Testis (tissue), 5 donors: ENCODE data around the gene MET. TPM values are rescaled to one million over a fixed set of nuclear protein-coding genes. Genes with fewer than 3 reads are reported as not detected.

ENCODE experiments used
- DNase-seq: peaks from one replicate; pipeline ENCODE4 v3.0.0-alpha.2; 2019
- H3K27ac ChIP-seq, 2 donors: fragments of 200-600 bp; sonication (generic); one replicate each; pipeline ENCODE4 v1.5.1; 2019
- H3K27me3 ChIP-seq: fragments of 200-600 bp; sonication (generic); one replicate; pipeline ENCODE4 v1.5.1; 2019
- H3K36me3 ChIP-seq: fragments of 200-600 bp; sonication (generic); one replicate; pipeline ENCODE4 v1.5.1; 2017; ENCODE audit warnings: low read depth; ENCODE audit errors: missing control alignments
- H3K4me1 ChIP-seq: fragments of 200-600 bp; sonication (generic); one replicate; pipeline ENCODE4 v1.5.1; 2019
- H3K4me3 ChIP-seq, 2 donors: fragments of 200-600 bp; sonication (generic); one replicate each; pipeline ENCODE4 v1.5.1; 2017 to 2019
- H3K9me3 ChIP-seq: fragments of 200-600 bp; sonication (generic); one replicate; pipeline ENCODE4 v1.5.1; 2017
- POLR2A ChIP-seq: fragments of 450-650 bp; IDR thresholded peaks from one replicate; pipeline ENCODE4 v1.6.1; 2017; ENCODE audit warnings: antibody characterized with exemption, mild to moderate bottlenecking, moderate library complexity
- WGBS, 2 donors: methylation state at CpG; one replicate each; pipeline ENCODE4 v1.1.5; 2018; 5-methylcytosine and 5-hydroxymethylcytosine counted together
- intact Hi-C: fragments of 100-400 bp; cut with DNase I; formaldehyde crosslinking; loops from one replicate; pipeline ENCODE4 v1.15.1; 2023; ENCODE audit warnings: low total_unique reads
- long read RNA-seq, 2 donors: transcript quantifications; one replicate each; lab custom pipeline, GENCODE V29; 2026
- polyA plus RNA-seq: library from polyadenylated mRNA; stranded (reverse); fragments of 350-450 nt; fragmentation: Illumina TruSeq; extraction: RNeasy Lipid Tissue Mini Kit (QIAGEN cat#74804); gene quantifications from one replicate; pipeline ENCODE4 v1.2.3, GENCODE V29; 2014; ENCODE audit warnings: low read depth, low replicate concordance; ENCODE audit not compliant: insufficient read depth
- total RNA-seq, 2 donors: library from RNA; depleted of rRNA; stranded (reverse); fragments of >200 nt; gene quantifications; one replicate each; pipeline ENCODE4 v1.2.3, GENCODE V29; 2016
- TF ChIP-seq, protein P1 (sequence below), 3 experiments: fragments of 450-650 bp in 2 of 3; fragments of 200-600 bp in 1 of 3; sonication (generic) in 1 of 3; IDR thresholded peaks; one replicate each; pipeline ENCODE4 v1.5.1; 2016 to 2019; ENCODE audit warnings: antibody characterized with exemption in 3 of 3, mild to moderate bottlenecking in 2 of 3, moderate library complexity in 1 of 3

Gene MET
- total RNA-seq (1 to 10 TPM; 2.0 to 3.2 TPM), polyA plus RNA-seq (3.9 TPM)
- long read RNA-seq, donor 1: 0 reads
- long read RNA-seq, donor 2: 0 reads

DNA sequence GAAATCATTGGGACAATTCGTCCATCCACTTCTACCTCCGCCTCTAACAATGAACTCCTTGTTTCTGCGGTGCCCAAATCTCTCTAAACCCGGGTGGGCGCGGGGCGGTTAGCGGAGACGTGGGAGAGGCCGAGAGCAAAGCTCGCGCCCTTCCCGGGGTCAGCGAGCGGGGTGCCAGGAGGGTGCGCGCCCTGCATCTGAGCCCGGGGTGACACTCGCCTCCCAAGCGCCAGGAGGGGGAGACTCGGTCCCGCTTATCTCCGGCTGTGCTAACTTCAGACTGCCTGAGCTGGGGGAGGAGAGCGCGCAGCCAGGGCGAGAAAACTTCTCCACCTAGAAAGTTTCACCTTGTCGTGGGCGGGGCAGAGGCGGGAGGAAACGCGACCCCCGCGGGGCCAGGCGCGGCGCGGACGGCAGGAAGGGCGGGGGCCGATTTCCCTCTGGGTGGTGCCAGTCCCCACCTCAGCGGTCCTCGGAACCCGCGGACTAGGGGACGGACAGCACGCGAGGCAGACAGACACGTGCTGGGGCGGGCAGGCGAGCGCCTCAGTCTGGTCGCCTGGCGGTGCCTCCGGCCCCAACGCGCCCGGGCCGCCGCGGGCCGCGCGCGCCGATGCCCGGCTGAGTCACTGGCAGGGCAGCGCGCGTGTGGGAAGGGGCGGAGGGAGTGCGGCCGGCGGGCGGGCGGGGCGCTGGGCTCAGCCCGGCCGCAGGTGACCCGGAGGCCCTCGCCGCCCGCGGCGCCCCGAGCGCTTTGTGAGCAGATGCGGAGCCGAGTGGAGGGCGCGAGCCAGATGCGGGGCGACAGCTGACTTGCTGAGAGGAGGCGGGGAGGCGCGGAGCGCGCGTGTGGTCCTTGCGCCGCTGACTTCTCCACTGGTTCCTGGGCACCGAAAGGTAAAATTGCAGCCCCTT is at the start of gene MET:
Gene MET (plus strand): TSS at position 516 of the 915 bp plus-strand sequence. CDS start 26,889 bp downstream, outside the sequence.
- Histone ChIP-seq H3K9me3 (no peaks in the 10 kb centered on the region), H3K36me3 (no peaks in the 10 kb centered on the region), H3K27ac (no peak within 1 kb of the TSS), H3K27me3 (no peaks in the 10 kb centered on the region), H3K4me3 (peak within 1 kb of the TSS; percentile 54 to 61), H3K4me1 (peaks cover 11% of the 10 kb centered on the region)
- peak; percentile 60 for DNase-seq
- TF ChIP-seq, protein P1, sequence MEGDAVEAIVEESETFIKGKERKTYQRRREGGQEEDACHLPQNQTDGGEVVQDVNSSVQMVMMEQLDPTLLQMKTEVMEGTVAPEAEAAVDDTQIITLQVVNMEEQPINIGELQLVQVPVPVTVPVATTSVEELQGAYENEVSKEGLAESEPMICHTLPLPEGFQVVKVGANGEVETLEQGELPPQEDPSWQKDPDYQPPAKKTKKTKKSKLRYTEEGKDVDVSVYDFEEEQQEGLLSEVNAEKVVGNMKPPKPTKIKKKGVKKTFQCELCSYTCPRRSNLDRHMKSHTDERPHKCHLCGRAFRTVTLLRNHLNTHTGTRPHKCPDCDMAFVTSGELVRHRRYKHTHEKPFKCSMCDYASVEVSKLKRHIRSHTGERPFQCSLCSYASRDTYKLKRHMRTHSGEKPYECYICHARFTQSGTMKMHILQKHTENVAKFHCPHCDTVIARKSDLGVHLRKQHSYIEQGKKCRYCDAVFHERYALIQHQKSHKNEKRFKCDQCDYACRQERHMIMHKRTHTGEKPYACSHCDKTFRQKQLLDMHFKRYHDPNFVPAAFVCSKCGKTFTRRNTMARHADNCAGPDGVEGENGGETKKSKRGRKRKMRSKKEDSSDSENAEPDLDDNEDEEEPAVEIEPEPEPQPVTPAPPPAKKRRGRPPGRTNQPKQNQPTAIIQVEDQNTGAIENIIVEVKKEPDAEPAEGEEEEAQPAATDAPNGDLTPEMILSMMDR (IDR thresholded peaks at IDR 0.05): peak in 1 of 3 experiments; percentile 34
- no peak for TF ChIP-seq POLR2A
- intact Hi-C loops: no loop called here
- WGBS, 2 donors: 1 to 2% methylated on average over 22 to 30 of the region's 101 CpGs

DNA sequence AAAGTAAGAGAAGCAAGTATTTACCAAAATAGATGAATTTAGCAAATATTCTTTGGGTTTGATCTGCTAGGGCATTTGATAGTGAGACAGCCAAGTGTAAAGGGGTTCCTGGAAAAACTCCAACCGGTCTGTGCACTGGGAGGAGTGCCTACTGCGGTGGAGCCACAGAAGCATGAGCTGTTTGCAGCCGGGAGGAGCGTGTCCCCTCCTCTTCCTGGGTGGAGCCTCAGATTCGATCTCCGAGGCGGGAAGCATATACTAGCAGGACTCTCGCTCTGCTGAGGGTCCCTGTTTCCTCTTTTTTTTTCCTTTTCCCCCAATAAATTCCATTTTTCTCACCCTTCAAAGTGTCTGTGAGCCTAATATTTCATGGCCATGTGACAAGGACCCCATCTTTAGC is 45.1 kb upstream of the MET start:
- TF ChIP-seq POLR2A: no peak
- TF ChIP-seq, protein P1 (IDR thresholded peaks at IDR 0.05): no peak
- Histone ChIP-seq H3K27ac (no peak overlapping the region), H3K27me3 (no peaks in the 10 kb centered on the region), H3K9me3 (no peaks in the 10 kb centered on the region), H3K4me3 (peak overlapping the region in 1 of 2 donors; percentile 1), H3K4me1 (no peaks in the 10 kb centered on the region), H3K36me3 (no peaks in the 10 kb centered on the region)
- WGBS, 2 donors: 56 to 81% methylated on average over 8 of the region's 8 CpGs
- intact Hi-C loops: no loop called here
- no peak for DNase-seq

DNA sequence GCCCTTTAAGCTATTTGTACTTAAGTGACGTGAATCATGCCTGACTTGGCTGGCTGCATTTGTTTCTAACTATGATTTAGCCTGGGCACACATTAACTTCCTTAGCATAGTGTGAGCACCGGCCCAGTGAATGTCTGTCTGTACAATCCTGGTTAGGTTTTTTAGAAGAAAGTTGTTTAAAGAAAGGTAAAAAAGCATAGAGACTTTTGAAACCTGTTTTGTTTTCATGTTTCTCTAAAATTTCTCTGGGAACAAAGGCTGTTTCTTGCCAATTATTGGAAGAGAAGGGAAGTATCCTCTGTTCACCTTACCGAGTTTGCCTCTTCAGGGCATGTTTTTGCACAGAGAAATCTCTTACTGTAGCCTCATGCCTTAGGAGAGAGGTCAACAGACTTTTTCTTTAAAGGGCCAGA is 42.9 kb upstream of the MET start:
- WGBS, 2 donors: 22 to 45% methylated on average over 3 of the region's 3 CpGs
- no peaks in the 10 kb centered on the region for H3K4me1 ChIP-seq
- TF ChIP-seq, protein P1 (IDR thresholded peaks at IDR 0.05): no peak
- TF ChIP-seq POLR2A: no peak
- intact Hi-C loops: no loop called here
- no peak overlapping the region for H3K27ac ChIP-seq
- DNase-seq: no peak
- no peaks in the 10 kb centered on the region for H3K27me3 ChIP-seq
- no peaks in the 10 kb centered on the region for H3K36me3 ChIP-seq
- no peaks in the 10 kb centered on the region for H3K9me3 ChIP-seq
- no peak overlapping the region for H3K4me3 ChIP-seq

DNA sequence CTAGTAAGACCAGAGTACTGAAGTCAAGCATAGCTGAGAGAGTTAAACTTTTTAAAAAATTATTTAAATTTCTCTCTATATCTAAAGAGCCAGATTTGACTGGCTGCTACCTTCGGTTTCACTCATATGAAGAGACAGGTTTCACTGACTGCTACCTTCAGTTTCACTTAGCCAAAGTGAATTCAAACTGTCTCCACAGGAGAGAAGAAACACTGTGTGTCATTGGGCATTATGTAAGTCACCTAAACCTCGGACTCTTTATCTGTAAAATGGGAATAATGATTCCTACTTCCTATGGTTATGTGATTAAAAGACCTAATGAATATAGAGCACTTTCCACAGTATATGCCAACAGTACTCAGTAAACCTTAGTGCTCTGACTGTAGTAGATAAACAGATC is 41.6 kb upstream of the MET start:
- H3K36me3 ChIP-seq: no peaks in the 10 kb centered on the region
- intact Hi-C loops: no loop called here
- no peak overlapping the region for H3K27ac ChIP-seq
- H3K9me3 ChIP-seq: no peaks in the 10 kb centered on the region
- no peaks in the 10 kb centered on the region for H3K27me3 ChIP-seq
- no peaks in the 10 kb centered on the region for H3K4me1 ChIP-seq
- TF ChIP-seq, protein P1 (IDR thresholded peaks at IDR 0.05): no peak
- no peak for TF ChIP-seq POLR2A
- DNase-seq: no peak
- WGBS, 2 donors: 86 to 88% methylated on average over 2 of the region's 2 CpGs
- no peak overlapping the region for H3K4me3 ChIP-seq
